Spleen (tissue), 7 donors: ENCODE data around the gene ATE1.

Experiments used
- POLR2AphosphoS5 ChIP-seq, 3 donors: sonication (generic); formaldehyde crosslinking; IDR thresholded peaks; one replicate each; pipeline ENCODE4 v1.5.1; 2017; ENCODE audit warnings: antibody characterized with exemption in 3 of 3
- TF ChIP-seq, protein P1 (sequence below), 11 experiments: fragments of 200-600 bp in 7 of 11; fragments of 450-650 bp in 4 of 11; sonication (generic) in 4 of 11; IDR thresholded peaks in 8 of 11; conservative IDR thresholded peaks in 3 of 11; 1 replicate in 7 of 11; 2 replicates in 4 of 11; pipeline versions ENCODE4 v1.4.0 to v1.8.0; 2016 to 2021; ENCODE audit warnings: antibody characterized with exemption in 11 of 11, inconsistent platforms in 4 of 11, mild to moderate bottlenecking in 1 of 11
- donor health status: DM: no; HTN: no; CAD: no; lungs with moderate emphysema.
- donor health status: DM: no; HTN: no; CAD: no.
- donor health status: DM: no; HTN: no; CAD: no.

DNA sequence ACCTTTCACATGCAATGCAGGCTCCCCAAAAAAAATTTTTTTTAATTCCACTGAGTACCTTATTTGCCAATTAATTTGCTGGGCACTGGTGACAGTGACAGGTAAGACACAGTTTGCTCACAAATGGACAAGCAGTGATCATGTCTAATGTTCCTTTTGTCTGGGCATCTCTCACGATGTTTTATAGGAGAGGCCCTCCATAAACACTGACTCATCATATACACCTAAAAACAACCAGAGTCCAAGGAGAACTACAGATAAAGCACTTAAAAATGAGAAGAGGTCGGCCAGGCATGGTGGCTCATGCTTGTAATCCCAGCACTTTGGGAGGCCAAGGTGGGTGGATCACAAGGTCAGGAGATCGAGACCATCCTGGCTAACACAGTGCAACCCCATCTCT lies 105.1 kb downstream of the ATE1 start:
- TF ChIP-seq, protein P1, sequence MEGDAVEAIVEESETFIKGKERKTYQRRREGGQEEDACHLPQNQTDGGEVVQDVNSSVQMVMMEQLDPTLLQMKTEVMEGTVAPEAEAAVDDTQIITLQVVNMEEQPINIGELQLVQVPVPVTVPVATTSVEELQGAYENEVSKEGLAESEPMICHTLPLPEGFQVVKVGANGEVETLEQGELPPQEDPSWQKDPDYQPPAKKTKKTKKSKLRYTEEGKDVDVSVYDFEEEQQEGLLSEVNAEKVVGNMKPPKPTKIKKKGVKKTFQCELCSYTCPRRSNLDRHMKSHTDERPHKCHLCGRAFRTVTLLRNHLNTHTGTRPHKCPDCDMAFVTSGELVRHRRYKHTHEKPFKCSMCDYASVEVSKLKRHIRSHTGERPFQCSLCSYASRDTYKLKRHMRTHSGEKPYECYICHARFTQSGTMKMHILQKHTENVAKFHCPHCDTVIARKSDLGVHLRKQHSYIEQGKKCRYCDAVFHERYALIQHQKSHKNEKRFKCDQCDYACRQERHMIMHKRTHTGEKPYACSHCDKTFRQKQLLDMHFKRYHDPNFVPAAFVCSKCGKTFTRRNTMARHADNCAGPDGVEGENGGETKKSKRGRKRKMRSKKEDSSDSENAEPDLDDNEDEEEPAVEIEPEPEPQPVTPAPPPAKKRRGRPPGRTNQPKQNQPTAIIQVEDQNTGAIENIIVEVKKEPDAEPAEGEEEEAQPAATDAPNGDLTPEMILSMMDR (IDR thresholded peaks at IDR 0.05 in 8 of 11, conservative IDR thresholded peaks at IDR 0.05 in 3 of 11), result no peak
- TF ChIP-seq POLR2AphosphoS5 (IDR thresholded peaks at IDR 0.05), result no peak
